Panc1 (cell line): ENCODE results near the gene SEMA5B.

Experiments used
- CTCF ChIP-seq: fragments of 450-650 bp; IDR thresholded peaks from 2 replicates; pipeline ENCODE4 v1.5.1; 2017; ENCODE audit warnings: mild to moderate bottlenecking
- POLR2AphosphoS5 ChIP-seq: IDR thresholded peaks from 2 replicates; pipeline ENCODE4 v1.6.1; 2012; ENCODE audit warnings: mild to moderate bottlenecking, low read depth, low read length, moderate library complexity

- TF ChIP-seq CTCF (no peak), POLR2AphosphoS5 (no peak)
Measured at GRCh38 chr3:122987736-122988319, 39.7 kb downstream of the SEMA5B start.
